C1 segment of cervical spinal cord (tissue), 14 donors: ENCODE results near the gene LPAR1.

ENCODE experiments used
- DNase-seq, 14 donors: peaks; one replicate each; lab custom pipeline; 2025; lab: John Stamatoyannopoulos, UW

LPAR1 gene

DNA sequence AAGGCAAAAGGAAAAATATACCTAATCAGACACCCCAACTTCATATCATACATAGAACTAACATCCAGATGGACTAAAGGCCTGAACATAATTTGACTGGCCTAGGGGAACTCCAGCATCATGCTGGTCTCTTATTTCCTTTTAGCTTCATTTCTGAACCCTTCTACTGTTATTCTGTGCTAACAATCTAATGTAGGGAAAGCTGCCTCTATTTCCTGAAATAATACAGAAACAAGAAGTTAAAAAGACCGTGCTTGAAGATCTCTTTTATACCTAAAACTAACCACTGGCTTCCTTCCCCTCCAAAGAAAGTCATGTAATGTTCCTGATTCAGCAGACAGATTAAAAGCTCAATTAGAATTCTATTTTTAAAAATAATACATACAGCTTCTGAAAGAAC lies 36.7 kb downstream of the LPAR1 start:
- DNase-seq = no peak

DNA sequence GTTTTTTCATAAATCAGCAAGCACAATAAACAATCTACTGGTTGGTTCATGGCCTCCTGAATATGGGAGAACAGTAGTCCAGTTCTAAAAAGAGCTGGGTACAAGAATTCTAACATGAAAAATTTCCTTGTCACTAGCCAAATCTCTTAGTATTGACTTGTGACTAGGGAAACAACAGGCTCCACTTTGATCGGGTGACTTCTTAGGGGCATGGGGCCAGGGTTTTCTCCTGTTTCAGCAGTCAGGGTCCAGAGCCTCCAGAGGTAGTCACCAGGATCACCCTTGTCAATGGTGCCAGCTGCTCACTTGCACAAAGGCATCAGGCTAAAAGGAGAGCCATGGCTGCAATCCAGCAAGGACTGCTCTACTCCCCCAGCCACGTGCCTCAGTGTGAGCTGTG lies 38.1 kb downstream of the LPAR1 start:
- DNase-seq = peak in 5 of 14 donors; percentile 23 to 37 (median 31)

GRCh38 chr9:110999379-110999778 lies 38.9 kb downstream of the LPAR1 start:
- peak in 1 of 14 donors; percentile 13 for DNase-seq

- no peak for DNase-seq
Observed at GRCh38 chr9:110997847-110998246, 40.4 kb downstream of the LPAR1 start.

- DNase-seq = no peak
Observed at GRCh38 chr9:110996436-110997220, 41.6 kb downstream of the LPAR1 start.

DNA sequence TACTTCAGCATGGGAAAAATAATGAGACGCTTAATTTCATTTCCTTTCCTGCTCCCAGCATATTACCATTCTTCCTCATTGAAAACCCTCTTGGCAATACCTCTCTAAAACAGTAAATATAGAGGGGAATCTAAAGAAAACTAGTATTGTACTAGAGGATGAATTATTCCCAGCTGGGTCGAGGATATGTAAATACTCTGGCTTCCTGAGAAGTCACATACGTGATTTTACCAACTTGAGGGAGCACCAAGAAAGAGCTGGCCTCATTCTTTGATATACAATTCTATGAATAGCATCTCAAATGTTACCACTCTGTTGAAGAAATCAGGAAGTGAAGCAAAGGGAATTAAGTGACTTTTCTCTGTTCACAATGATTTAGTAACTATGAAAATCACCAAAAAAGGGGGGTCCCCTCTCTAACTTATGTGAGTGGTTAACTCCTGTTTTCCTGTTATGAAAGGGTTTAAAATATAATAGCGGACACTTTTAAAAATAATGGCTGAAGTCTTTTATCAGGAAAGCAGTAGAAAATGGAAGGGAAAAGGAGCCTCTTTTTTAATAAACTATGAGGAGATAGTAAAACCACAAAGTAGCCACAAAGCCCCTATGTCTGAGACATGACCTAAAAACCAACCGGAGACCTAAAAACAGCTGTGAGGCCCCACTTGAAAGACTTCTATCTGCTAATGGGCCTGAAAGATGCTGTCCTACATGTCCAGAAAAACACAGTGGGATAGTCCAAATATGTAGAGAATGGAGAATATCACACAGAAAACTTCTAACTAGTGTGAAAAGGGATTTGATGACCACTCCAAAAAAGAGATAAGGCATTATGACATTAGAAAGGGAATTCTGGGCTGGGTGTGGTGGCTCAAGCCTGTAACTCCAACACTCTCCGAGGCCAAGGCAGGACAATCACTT lies 42.6 kb downstream of the LPAR1 start:
- no peak for DNase-seq

- no peak for DNase-seq
Observed at GRCh38 chr9:110994771-110995241, 43.5 kb downstream of the LPAR1 start.

DNA sequence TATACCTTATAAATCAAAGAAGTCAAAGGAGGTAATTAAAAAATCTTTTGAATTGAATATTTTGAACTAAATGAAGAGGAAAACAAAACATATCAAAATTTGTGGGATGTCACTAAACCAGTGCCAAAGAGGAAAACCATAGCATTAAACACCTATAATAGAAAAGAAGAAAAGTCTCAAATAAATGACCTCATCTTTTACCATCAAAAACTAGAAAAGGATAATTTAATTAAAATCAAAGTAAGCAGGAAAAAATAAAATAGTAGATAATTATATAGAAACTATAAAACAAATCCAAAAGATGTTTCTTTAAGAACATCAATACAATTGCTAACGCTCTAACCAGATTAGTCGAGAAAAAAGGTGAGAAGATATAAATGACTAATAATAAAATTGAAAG lies 47.8 kb downstream of the LPAR1 start:
- DNase-seq = no peak

DNA sequence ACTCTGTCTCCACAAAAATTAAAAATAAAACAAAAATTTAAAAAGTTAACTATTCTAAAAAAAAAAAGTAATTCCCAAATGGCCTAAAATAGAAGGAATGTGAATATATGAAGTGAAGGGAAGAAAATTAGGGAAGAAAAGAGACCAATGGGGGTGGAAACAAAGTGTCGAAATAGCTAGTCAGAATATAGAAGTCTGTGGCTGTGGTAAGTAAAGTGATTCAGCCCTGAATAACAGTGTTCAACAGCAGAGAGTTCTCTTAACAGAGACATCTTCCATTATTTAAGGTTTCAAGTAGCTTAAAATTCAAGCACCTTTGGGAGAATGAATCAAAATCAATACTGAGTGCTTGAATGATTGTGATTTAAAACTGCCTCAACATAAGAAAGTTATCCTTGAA lies 51.7 kb downstream of the LPAR1 start:
- DNase-seq = no peak

DNA sequence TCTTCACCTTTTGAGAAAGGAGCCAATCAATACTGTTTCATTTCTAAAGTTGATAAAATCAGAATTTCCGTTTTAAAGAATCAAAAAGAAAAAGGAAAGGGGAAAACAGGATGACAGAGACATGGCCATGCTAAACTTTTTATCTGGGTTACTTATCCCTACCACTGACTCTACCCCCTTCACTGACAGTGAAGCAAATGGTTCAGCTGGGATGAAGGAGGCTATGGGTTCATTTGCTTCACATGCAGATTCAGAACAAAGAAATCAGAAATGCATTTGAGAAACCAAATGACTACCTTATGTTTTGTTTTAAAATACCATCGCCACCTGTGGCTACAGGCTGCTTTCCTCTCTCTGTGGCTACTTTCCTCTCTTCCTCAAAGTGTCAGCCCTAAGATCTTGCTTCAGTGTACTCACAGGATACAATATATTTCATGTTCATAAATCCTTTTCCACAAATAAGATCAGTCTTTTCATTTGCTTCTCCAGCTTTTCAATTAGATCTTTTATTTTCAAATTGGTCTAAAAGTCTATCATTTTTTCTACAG lies 53.3 kb downstream of the LPAR1 start:
- DNase-seq = no peak

DNA sequence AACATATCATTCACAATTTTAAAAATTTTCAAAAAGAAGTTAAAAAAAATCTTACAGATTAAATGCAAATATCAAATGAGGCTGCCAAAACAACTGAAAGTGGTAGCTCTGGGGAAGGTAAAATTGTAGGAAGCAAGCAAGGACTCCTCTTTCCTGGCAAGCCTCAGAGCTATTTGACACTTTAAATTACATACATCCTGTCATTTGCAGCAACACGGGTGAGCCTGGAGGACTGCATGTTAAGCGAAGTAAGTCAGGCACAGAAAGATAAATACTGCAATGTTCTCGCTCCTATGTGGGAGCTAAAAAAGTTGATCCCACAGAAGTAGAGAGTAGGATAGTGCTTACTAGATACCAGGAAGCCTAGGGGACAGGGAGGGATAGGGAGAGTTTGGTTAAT lies 58.0 kb downstream of the LPAR1 start:
- no peak for DNase-seq

DNA sequence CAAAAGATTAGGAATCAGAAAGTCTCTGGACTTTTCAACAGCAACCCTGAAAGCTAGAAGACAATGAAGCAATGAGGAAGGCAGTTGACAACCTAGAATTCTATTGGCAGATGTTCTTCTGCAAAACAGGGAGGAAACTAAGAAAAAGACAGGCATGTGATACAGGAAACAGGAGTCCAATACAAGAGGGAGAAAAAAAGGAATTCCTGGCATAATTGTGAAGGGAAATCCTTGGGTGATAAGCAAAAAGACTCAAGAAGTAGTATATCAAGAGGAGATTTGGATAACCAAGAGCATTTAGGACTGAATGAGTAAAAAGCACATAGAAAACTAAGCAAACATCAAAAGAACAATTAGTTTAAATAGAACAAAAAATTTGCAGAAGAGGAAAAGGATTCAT lies 58.6 kb downstream of the LPAR1 start:
- DNase-seq = no peak

- no peak for DNase-seq
Observed at GRCh38 chr9:110978516-110978915, 59.8 kb downstream of the LPAR1 start.

- DNase-seq = peak in 1 of 14 donors; percentile 22
Observed at GRCh38 chr9:110977259-110977709, 61.0 kb downstream of the LPAR1 start.

DNA sequence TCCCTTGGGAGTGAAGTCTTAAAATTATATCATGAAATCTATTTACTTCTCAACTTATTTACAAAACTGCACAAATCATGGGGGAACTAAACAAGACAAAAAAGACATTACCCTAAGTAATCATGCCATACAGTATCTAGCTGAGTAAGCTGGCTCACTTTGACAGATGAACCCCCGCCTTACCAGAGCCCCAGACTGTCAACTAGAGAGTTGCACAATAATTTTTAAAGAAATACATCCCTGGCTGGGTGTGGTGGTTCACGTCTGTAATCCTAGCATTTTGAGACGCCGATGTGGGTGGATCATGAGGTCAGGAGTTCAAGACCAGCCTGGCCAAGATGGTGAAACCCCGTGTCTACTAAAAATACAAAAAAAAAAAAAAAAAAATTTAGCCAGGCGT lies 62.3 kb downstream of the LPAR1 start:
- no peak for DNase-seq

- DNase-seq = no peak
Observed at GRCh38 chr9:110975278-110975677, 63.0 kb downstream of the LPAR1 start.

GRCh38 chr9:110971705-110972104 lies 66.6 kb downstream of the LPAR1 start:
- DNase-seq = no peak

DNA sequence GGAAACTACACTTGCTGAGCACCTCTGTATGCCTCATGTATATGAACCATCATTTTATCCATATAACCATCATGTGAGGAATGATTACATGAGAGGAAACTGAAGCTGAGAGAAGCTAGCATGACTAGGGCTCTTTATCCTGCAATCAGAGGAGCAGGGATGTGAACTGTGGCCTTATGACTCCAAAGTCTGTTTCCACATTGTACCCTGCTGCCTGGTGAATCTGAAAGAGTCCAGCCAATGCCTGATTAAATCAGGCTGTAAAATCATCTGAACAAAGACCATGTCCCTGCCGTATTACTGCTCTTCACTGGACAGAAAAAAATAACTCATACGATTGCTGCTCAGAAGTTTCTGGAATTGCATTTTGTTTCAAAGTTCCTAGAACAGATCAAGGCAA lies 67.0 kb downstream of the LPAR1 start:
- DNase-seq = no peak

- no peak for DNase-seq
Observed at GRCh38 chr9:110969971-110970386, 68.3 kb downstream of the LPAR1 start.

DNA sequence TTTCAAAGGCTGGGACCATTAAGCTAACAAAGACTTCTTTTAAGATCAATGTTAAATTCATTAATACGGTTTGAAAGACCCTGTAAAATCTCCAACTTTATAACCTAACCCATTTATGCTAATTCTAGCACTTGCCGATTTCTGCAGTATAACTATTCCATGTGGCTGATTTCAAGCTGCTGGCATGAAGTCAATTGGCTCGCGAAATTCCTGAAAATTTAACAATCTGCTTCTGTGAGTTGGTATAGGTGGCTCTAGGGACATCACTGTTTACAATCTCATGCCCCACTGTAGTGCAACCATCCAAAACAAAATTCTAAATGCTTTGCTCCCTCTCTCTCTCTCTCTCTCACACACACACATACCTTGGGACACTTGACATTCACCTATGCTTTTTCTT lies 70.2 kb downstream of the LPAR1 start:
- DNase-seq = no peak

DNA sequence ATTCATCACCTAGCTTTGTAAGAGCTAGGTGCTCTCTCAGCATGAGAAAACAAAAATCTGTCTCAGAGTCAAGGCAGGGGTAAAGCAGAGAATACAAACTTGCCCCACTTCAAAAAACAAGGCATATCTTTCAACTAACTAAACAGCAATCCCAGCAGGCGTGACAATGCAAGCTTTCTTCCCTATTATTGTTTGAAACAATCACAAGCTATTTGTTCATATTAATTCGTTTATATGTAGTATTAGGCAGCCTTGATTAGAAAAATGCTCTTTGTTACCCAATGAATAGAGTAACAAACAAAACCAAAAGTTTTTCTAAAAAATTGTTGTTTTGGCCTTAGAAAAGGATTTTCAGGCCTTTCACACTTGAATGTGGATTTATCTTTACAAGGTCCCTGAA lies 71.1 kb downstream of the LPAR1 start:
- no peak for DNase-seq

DNA sequence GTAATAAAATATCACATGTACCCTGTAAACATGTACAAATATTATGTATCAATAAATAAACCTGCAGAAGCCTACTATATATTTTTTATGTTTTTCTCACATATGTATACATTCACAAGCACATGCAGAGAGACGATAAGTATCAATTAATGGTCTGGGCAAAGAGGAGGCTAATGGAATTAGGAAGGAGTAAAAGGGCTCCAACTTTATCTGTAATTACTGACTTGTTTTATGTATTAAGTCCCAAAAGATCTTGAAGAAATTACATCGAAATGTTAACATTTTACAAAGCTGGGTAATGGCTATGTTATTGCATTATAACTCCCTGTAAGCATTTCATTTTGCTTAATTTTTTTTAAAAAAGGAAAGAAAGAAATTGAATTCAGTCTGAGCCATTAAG lies 78.0 kb downstream of the LPAR1 start:
- no peak for DNase-seq
